ENCODE measurements around the gene STRA6.
A peak's percentile ranks its signal among the peaks of the same experiment; 100 is the strongest.

Gene STRA6

GRCh38 chr15:74202452-74203401 lies at the start of gene STRA6:
STRA6 (minus strand) TSS chr15:74202787; CDS start chr15:74202267, 520 bp downstream.
- DNase-seq (ENCODE audit: low spot score) = peak; percentile 77

- DNase-seq (ENCODE audit: low spot score) = no peak
Observed at GRCh38 chr15:74252291-74252690, 49.7 kb upstream of the STRA6 start.

- peak; percentile 99 for DNase-seq (ENCODE audit: low spot score)
Observed at GRCh38 chr15:74251131-74251811, 48.7 kb upstream of the STRA6 start.

GRCh38 chr15:74250266-74250665 lies 47.7 kb upstream of the STRA6 start:
- DNase-seq (ENCODE audit: low spot score) = no peak

- no peak for DNase-seq (ENCODE audit: low spot score)
Observed at GRCh38 chr15:74245342-74245931, 42.9 kb upstream of the STRA6 start.

GRCh38 chr15:74244822-74245341 lies 42.3 kb upstream of the STRA6 start:
- no peak for DNase-seq (ENCODE audit: low spot score)

GRCh38 chr15:74243431-74243830 lies 40.8 kb upstream of the STRA6 start:
- no peak for DNase-seq (ENCODE audit: low spot score)

- no peak for DNase-seq (ENCODE audit: low spot score)
Observed at GRCh38 chr15:74242441-74243185, 40.0 kb upstream of the STRA6 start.

- no peak for DNase-seq (ENCODE audit: low spot score)
Observed at GRCh38 chr15:74240897-74241614, 38.5 kb upstream of the STRA6 start.

GRCh38 chr15:74240002-74240568 lies 37.5 kb upstream of the STRA6 start:
- peak; percentile 31 for DNase-seq (ENCODE audit: low spot score)

- DNase-seq (ENCODE audit: low spot score) = no peak
Observed at GRCh38 chr15:74239051-74239705, 36.6 kb upstream of the STRA6 start.

- no peak for DNase-seq (ENCODE audit: low spot score)
Observed at GRCh38 chr15:74235962-74236361, 33.4 kb upstream of the STRA6 start, which contains the start of gene CCDC33. CCDC33 (plus strand) TSS chr15:74236326; CDS start chr15:74236720, 394 bp downstream.

GRCh38 chr15:74234598-74234875 lies 31.9 kb upstream of the STRA6 start:
- no peak for DNase-seq (ENCODE audit: low spot score)

GRCh38 chr15:74233851-74234597 lies 31.4 kb upstream of the STRA6 start:
- DNase-seq (ENCODE audit: low spot score) = no peak

- no peak for DNase-seq (ENCODE audit: low spot score)
Observed at GRCh38 chr15:74233373-74233772, 30.8 kb upstream of the STRA6 start.

GRCh38 chr15:74231475-74231874 lies 28.9 kb upstream of the STRA6 start:
- no peak for DNase-seq (ENCODE audit: low spot score)

GRCh38 chr15:74229686-74230085 lies 27.1 kb upstream of the STRA6 start:
- no peak for DNase-seq (ENCODE audit: low spot score)

GRCh38 chr15:74228723-74229081 lies 26.1 kb upstream of the STRA6 start:
- no peak for DNase-seq (ENCODE audit: low spot score)

GRCh38 chr15:74227968-74228722 lies 25.6 kb upstream of the STRA6 start:
- no peak for DNase-seq (ENCODE audit: low spot score)

Measured in cerebellar cortex (tissue), 1 donor.